ENCODE measurements around the gene LCP1.

Gene LCP1

GRCh38 chr13:46082324-46082723 is 99.7 kb downstream of the LCP1 start (continued):
- TF ChIP-seq ZNF518A (tag by site-specific recombination; conservative IDR thresholded peaks at IDR 0.05; ENCODE audit: low read depth): no peak

GRCh38 chr13:46079770-46080169 is 102.2 kb downstream of the LCP1 start:
- H3K4me1 ChIP-seq (ENCODE audit: control insufficient read depth, insufficient read depth, low read length): no peaks in the 10 kb centered on the region
- ChIA-PET CTCF (no interaction called here), POLR2A (interaction anchor here (0.6 kb wide), 1 partner anchor 31 kb away, joined by 3 read pairs; no protein-coding TSS in a partner anchor)
- no peaks in the 10 kb centered on the region for H3K36me3 ChIP-seq (ENCODE audit: control insufficient read depth in 2 of 2, insufficient read depth in 1 of 2, low read length in 2 of 2)
- no peak overlapping the region for H3K27ac ChIP-seq (ENCODE audit: extremely low read depth, low read depth, low read length)
- TF ChIP-seq GFI1B (tag by site-specific recombination; IDR thresholded peaks at IDR 0.05) (no peak), ZIC2 (tag by site-specific recombination; IDR thresholded peaks at IDR 0.05) (no peak), ZBTB44 (tag by site-specific recombination; IDR thresholded peaks at IDR 0.05) (no peak), GLI4 (tag by site-specific recombination; IDR thresholded peaks at IDR 0.05) (no peak), ZNF302 (tag by site-specific recombination; IDR thresholded peaks at IDR 0.05; ENCODE audit: low read depth) (no peak), ZNF677 (tag by site-specific recombination; IDR thresholded peaks at IDR 0.05) (no peak), KLF7 (tag by site-specific recombination; IDR thresholded peaks at IDR 0.05; ENCODE audit: borderline replicate concordance) (no peak), WT1 (tag by site-specific recombination; IDR thresholded peaks at IDR 0.05) (no peak), SCRT2 (tag by site-specific recombination; IDR thresholded peaks at IDR 0.05) (no peak), HOXA7 (CRISPR knock-in tag; IDR thresholded peaks at IDR 0.05; ENCODE audit: borderline replicate concordance) (no peak), ZNF768 (tag by site-specific recombination; IDR thresholded peaks at IDR 0.05) (no peak), ZNF433 (tag by site-specific recombination; IDR thresholded peaks at IDR 0.05; ENCODE audit: low read depth) (no peak), ZNF585B (tag by site-specific recombination; IDR thresholded peaks at IDR 0.05) (no peak), ZNF16 (tag by site-specific recombination; IDR thresholded peaks at IDR 0.05; ENCODE audit: low read depth) (no peak), OSR2 (tag by site-specific recombination; IDR thresholded peaks at IDR 0.05) (no peak), ZNF621 (tag by site-specific recombination; IDR thresholded peaks at IDR 0.05) (no peak), ZNF24 (tag by site-specific recombination; IDR thresholded peaks at IDR 0.05) (no peak)
- TF ChIP-seq, protein P1, sequence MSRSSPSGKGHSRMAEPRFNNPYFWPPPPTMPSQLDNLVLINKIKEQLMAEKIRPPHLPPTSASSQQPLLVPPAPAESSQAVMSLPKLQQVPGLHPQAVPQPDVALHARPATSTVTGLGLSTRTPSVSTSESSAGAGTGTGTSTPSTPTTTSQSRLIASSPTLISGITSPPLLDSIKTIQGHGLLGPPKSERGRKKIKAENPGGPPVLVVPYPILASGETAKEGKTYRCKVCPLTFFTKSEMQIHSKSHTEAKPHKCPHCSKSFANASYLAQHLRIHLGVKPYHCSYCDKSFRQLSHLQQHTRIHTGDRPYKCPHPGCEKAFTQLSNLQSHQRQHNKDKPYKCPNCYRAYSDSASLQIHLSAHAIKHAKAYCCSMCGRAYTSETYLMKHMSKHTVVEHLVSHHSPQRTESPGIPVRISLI (tag by site-specific recombination; IDR thresholded peaks at IDR 0.05): no peak
- no peaks in the 10 kb centered on the region for H3K9me3 ChIP-seq (ENCODE audit: control insufficient read depth, insufficient read depth, low read depth, low read length)
- H3K4me3 ChIP-seq (ENCODE audit: low read depth, low read length): no peak overlapping the region
